Activated CD4-positive, alpha-beta T cell treated with anti-CD3 and anti-CD28 coated beads, Interleukin-2, amount 10 ng/mL, durations not matched to agents 7 days and 5 days (primary cell): ENCODE data around the gene CDH15. TPM values are rescaled to one million over a fixed set of nuclear protein-coding genes. Genes with fewer than 3 reads are reported as not detected.
A peak's percentile ranks its signal among the peaks of the same experiment; 100 is the strongest.

Experiments
- CTCF ChIA-PET: fragments of 350-600 bp; sonication (Branson Sonifier 250); formaldehyde crosslinking; loops from one replicate; lab custom pipeline; 2021; ENCODE audit warnings: antibody characterized with exemption; lab: Charles Lee
- POLR2A ChIA-PET: fragments of 350-600 bp; sonication (Branson Sonifier 250); formaldehyde crosslinking; loops from one replicate; lab custom pipeline; 2021; ENCODE audit warnings: antibody characterized with exemption; lab: Charles Lee
- DNase-seq: peaks from one replicate; pipeline ENCODE4 v3.0.0-alpha.2; 2020
- H3K27ac Mint-ChIP-seq: one replicate; pipeline ENCODE4 v1.8.0; 2021; ENCODE audit warnings: mild to moderate bottlenecking, moderate library complexity, mixed read lengths
- H3K27me3 Mint-ChIP-seq: one replicate; pipeline ENCODE4 v1.8.0; 2021; ENCODE audit warnings: mixed read lengths
- H3K36me3 Mint-ChIP-seq: one replicate; pipeline ENCODE4 v1.8.0; 2021; ENCODE audit warnings: low read depth, mixed read lengths
- H3K4me1 Mint-ChIP-seq: one replicate; pipeline ENCODE4 v1.8.0; 2021; ENCODE audit warnings: mixed read lengths
- H3K4me3 Mint-ChIP-seq: one replicate; pipeline ENCODE4 v1.8.0; 2021; ENCODE audit warnings: mild to moderate bottlenecking, moderate library complexity, mixed read lengths
- H3K9me3 Mint-ChIP-seq: one replicate; pipeline ENCODE4 v1.8.0; 2021; ENCODE audit warnings: mixed read lengths
- total RNA-seq, 2 experiments: library from RNA; stranded (reverse); gene quantifications; one replicate each; pipeline ENCODE4 v1.2.3, GENCODE V29; 2021

The CDH15 gene
- total RNA-seq, 2 experiments from 2014 or later = not detected

GRCh38 chr16:89135971-89136765 is 35.4 kb upstream of the CDH15 start:
- POLR2A ChIA-PET = no interaction called here
- Mint-ChIP-seq H3K36me3 (peaks cover 31% of the 10 kb centered on the region), H3K9me3 (no peaks in the 10 kb centered on the region), H3K4me3 (no peak overlapping the region), H3K27me3 (no peaks in the 10 kb centered on the region), H3K4me1 (peaks cover 5% of the 10 kb centered on the region), H3K27ac (peak overlapping the region; percentile 50)
- no peak for DNase-seq
- CTCF ChIA-PET = interaction anchor here (0.6 kb wide), 1 partner anchor 284 kb away, joined by 3 read pairs; no protein-coding TSS in a partner anchor

GRCh38 chr16:89136931-89137330 is 34.6 kb upstream of the CDH15 start:
- DNase-seq = no peak
- ChIA-PET POLR2A (no interaction called here), CTCF (interaction anchor here (0.7 kb wide), 1 partner anchor 82 kb away, joined by 4 read pairs; no protein-coding TSS in a partner anchor)
- H3K4me1 Mint-ChIP-seq = peaks cover 5% of the 10 kb centered on the region
- H3K9me3 Mint-ChIP-seq = no peaks in the 10 kb centered on the region
- H3K27me3 Mint-ChIP-seq = no peaks in the 10 kb centered on the region
- H3K27ac Mint-ChIP-seq = no peak overlapping the region
- no peak overlapping the region for H3K4me3 Mint-ChIP-seq
- H3K36me3 Mint-ChIP-seq = peaks cover 26% of the 10 kb centered on the region

GRCh38 chr16:89137666-89138512 is 33.7 kb upstream of the CDH15 start:
- no peak for DNase-seq
- H3K4me3 Mint-ChIP-seq = no peak overlapping the region
- peaks cover 24% of the 10 kb centered on the region for H3K36me3 Mint-ChIP-seq
- H3K4me1 Mint-ChIP-seq = peaks cover 5% of the 10 kb centered on the region
- H3K27me3 Mint-ChIP-seq = no peaks in the 10 kb centered on the region
- ChIA-PET POLR2A (no interaction called here), CTCF (interaction anchor here (0.6 to 0.7 kb wide), 2 partner anchors 10 to 83 kb away, joined by 3 to 4 read pairs; no protein-coding TSS in a partner anchor)
- no peak overlapping the region for H3K27ac Mint-ChIP-seq
- H3K9me3 Mint-ChIP-seq = no peaks in the 10 kb centered on the region

- no peak for DNase-seq
- no peak overlapping the region for H3K4me3 Mint-ChIP-seq
- peaks cover 23% of the 10 kb centered on the region for H3K36me3 Mint-ChIP-seq
- ChIA-PET CTCF (no interaction called here), POLR2A (no interaction called here)
- H3K27ac Mint-ChIP-seq = no peak overlapping the region
- H3K27me3 Mint-ChIP-seq = no peaks in the 10 kb centered on the region
- H3K4me1 Mint-ChIP-seq = peaks cover 5% of the 10 kb centered on the region
- no peaks in the 10 kb centered on the region for H3K9me3 Mint-ChIP-seq
These were observed 33.1 kb upstream of the CDH15 start for GRCh38 chr16:89138513-89138795.

DNA sequence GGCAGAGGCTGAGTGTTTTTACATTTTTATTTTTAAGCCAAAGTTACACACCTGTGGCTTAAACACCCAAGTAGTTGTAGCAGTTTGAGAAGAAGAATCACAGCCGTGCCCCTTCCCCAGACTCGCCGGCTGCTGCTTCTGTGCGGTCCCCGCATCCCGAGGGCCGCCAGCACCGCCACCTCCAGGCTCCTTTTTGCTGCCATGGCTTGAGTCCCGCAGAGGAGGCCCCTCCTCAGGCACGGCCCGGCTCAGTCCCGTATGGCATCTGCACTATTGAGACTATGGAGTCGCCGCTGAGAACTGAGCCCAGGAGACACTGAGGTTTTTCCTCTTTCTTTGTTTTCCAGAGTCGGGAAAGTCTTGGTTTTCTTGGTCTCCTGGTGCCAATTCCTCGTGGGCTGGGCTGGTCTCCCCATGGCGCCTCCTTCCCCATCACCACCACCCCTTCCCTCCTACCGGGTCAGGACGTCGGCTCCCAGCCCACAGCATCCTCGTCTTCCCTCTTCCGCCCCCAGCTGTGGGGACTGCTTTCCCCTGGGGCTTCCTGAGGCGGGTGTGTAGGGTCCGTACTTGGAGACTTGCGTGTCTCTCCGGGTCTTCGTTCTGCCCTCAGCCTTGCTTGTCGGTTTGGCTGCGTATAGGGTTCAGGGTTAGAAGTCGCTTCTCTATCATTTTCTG is 32.6 kb upstream of the CDH15 start:
- H3K27me3 Mint-ChIP-seq = no peaks in the 10 kb centered on the region
- ChIA-PET POLR2A (no interaction called here), CTCF (no interaction called here)
- H3K27ac Mint-ChIP-seq = no peak overlapping the region
- no peak for DNase-seq
- no peak overlapping the region for H3K4me3 Mint-ChIP-seq
- H3K36me3 Mint-ChIP-seq = peaks cover 20% of the 10 kb centered on the region
- peaks cover 5% of the 10 kb centered on the region for H3K4me1 Mint-ChIP-seq
- H3K9me3 Mint-ChIP-seq = no peaks in the 10 kb centered on the region

DNA sequence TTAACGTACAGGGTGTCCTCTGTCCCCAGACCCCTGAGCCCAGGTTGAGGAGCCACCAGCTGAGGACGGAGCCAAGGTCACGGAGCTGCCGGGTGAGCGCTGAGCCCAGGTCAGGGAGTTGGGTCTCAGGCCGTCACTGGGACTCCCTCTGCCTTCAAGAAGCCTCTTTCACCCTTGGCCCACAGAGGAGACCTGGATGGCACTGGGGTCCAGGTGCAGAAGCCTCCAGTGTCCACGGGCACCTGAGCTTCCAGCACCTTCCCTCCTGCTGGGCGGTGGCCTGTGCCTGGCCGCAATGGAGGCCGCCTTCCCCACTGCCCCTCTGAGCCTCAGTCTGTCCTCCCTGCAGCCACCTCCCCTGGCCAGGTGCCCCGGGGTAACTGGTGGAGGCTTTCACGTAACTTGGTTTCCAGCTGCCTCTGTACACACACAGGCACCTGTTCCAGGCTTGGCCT is 31.6 kb upstream of the CDH15 start:
- peaks cover 13% of the 10 kb centered on the region for H3K36me3 Mint-ChIP-seq
- H3K27ac Mint-ChIP-seq = no peak overlapping the region
- no peaks in the 10 kb centered on the region for H3K27me3 Mint-ChIP-seq
- no peak for DNase-seq
- H3K9me3 Mint-ChIP-seq = no peaks in the 10 kb centered on the region
- ChIA-PET CTCF (no interaction called here), POLR2A (no interaction called here)
- H3K4me1 Mint-ChIP-seq = peaks cover 2% of the 10 kb centered on the region
- no peak overlapping the region for H3K4me3 Mint-ChIP-seq

DNA sequence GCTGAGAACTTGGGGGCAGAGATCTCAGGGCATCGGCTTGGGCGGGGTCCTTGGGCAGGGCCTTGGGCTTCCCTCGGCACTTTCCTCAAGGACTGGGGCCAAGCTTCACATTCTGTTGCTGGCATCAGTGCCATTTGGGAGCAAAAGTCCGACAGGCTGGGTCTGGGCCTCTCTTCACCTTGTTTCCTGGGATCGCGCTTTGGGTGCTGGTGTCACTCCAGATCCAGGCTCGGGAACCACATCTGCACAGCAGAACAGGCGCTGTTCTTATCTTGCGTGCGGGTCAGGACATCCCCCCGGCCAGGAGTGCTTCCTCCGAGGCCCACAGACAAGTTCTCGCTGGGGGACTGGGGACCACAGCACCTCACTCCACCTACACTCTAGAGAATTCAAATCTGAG is 31.1 kb upstream of the CDH15 start:
- Mint-ChIP-seq H3K36me3 (peaks cover 13% of the 10 kb centered on the region), H3K4me3 (no peak overlapping the region), H3K27me3 (no peaks in the 10 kb centered on the region), H3K9me3 (no peaks in the 10 kb centered on the region), H3K4me1 (peaks cover 1% of the 10 kb centered on the region), H3K27ac (no peak overlapping the region)
- CTCF ChIA-PET = no interaction called here
- DNase-seq = no peak
- POLR2A ChIA-PET = no interaction called here

GRCh38 chr16:89140981-89141883 is 30.3 kb upstream of the CDH15 start:
- Mint-ChIP-seq H3K27me3 (no peaks in the 10 kb centered on the region), H3K9me3 (no peaks in the 10 kb centered on the region), H3K4me1 (no peaks in the 10 kb centered on the region), H3K4me3 (no peak overlapping the region), H3K36me3 (peaks cover 13% of the 10 kb centered on the region), H3K27ac (peak overlapping the region; percentile 46)
- ChIA-PET CTCF (no interaction called here), POLR2A (no interaction called here)
- DNase-seq = no peak

DNA sequence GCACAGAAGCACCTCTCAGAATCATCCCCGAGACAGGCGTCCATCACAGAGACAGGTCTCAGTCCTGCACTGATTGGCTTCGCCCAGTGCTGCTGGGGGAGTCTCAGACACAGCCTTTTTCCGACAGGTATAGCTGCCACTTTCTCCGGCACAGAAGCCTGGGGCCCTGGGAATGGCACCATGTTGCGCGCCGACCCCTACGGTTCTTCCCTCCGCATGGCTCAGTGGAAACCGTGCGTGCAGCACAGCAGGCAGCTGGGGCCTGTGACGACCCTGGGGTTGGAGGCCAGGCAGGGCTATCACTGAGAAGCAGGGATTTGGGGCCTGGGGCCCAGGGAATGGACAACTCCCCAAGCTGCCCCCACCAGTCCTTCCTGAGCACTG is 29.7 kb upstream of the CDH15 start:
- H3K36me3 Mint-ChIP-seq = peaks cover 19% of the 10 kb centered on the region
- H3K27me3 Mint-ChIP-seq = no peaks in the 10 kb centered on the region
- CTCF ChIA-PET = no interaction called here
- no peaks in the 10 kb centered on the region for H3K4me1 Mint-ChIP-seq
- POLR2A ChIA-PET = interaction anchor here (0.5 kb wide), 1 partner anchor 10 kb away, joined by 4 read pairs; no protein-coding TSS in a partner anchor
- no peak overlapping the region for H3K4me3 Mint-ChIP-seq
- peak overlapping the region; percentile 46 for H3K27ac Mint-ChIP-seq
- no peak for DNase-seq
- H3K9me3 Mint-ChIP-seq = no peaks in the 10 kb centered on the region

DNA sequence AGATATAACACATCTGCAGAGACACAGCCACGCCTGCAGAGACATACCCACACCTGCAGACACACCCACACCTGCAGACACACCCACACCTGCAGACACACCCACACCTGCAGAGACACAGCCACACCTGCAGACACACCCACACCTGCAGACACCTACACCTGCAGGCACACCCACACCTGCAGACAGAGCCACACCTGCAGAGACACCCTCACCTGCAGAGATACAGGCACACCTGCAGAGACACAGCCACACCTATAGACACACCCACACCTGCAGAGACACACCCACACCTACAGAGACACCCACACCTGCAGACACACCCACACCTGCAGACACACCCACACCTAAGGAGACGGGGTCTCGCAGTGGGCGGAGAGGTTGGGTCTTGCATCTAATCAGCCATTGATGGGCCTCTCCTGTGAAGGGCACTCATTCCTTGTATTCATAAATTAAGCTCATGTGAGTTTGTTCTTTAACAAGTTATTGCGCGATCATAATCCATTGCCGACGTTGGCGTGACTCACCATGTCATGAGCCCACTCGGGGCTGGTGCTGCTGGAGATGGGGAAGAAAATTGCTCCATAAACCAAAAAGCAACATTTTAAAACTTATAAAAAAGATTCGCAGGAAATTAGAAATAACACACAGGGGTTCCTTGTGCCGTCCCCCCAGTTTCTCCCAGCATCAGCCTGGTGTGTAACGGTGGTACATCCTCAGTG is 28.9 kb upstream of the CDH15 start:
- no peak overlapping the region for H3K4me3 Mint-ChIP-seq
- H3K27ac Mint-ChIP-seq = no peak overlapping the region
- DNase-seq = no peak
- ChIA-PET CTCF (no interaction called here), POLR2A (interaction anchor here (0.5 kb wide), 1 partner anchor 9 kb away, joined by 4 read pairs; no protein-coding TSS in a partner anchor)
- H3K9me3 Mint-ChIP-seq = peaks cover 1% of the 10 kb centered on the region
- peaks cover 22% of the 10 kb centered on the region for H3K36me3 Mint-ChIP-seq
- H3K27me3 Mint-ChIP-seq = no peaks in the 10 kb centered on the region
- no peaks in the 10 kb centered on the region for H3K4me1 Mint-ChIP-seq

DNA sequence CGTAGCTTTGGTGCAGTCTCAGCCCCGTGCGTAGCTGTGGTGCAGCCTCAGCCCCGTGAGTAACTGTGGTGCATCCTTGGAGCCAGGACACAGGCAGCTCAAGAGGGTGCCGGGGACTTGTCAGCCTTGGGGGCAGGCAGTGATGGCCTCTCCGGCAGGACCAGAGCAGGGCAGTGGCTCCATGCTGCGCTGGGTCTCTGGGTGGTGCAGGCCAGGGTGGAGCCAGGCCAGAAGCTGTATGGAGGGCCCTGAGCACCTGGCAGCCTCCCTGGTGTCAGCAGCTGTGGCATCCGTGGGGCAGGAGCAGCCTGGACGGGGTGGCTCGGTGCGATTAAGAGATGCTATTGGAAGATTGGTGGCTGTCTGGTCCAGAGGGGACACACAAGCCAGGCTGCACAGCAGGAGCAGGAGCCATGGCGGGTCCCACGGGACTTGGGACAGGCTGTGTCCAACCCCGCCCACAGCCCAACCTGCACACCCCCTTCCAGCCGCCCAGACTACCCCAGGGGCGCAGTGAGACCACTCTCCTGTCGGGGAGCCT is 28.3 kb upstream of the CDH15 start:
- CTCF ChIA-PET = no interaction called here
- peaks cover 3% of the 10 kb centered on the region for H3K9me3 Mint-ChIP-seq

More for the DNA sequence above, 28.3 kb upstream of the CDH15 start:
- no peaks in the 10 kb centered on the region for H3K4me1 Mint-ChIP-seq
- DNase-seq = no peak
- H3K4me3 Mint-ChIP-seq = no peak overlapping the region
- no peak overlapping the region for H3K27ac Mint-ChIP-seq
- POLR2A ChIA-PET = no interaction called here
- peaks cover 27% of the 10 kb centered on the region for H3K36me3 Mint-ChIP-seq
- no peaks in the 10 kb centered on the region for H3K27me3 Mint-ChIP-seq
